IMR-90 (cell line): ENCODE results near the gene VEPH1. TPM values are rescaled to one million over a fixed set of nuclear protein-coding genes. Genes with fewer than 3 reads are reported as not detected.

Experiments used
- ATAC-seq: fragments of 200-7000 bp; cut with Tn5 transposase; 2 replicates; pipeline ENCODE4 v1.9.1; 2020; ENCODE audit warnings: low read depth, mild to moderate bottlenecking, moderate library complexity
- BruUV-seq: library from RNA; stranded (reverse); fragments of 400-500 nt; replicated peaks from 2 replicates; lab custom pipeline; 2021; lab: Mats Ljungman, UMichigan
- CTCF ChIA-PET: fragments of 300-600 bp; formaldehyde crosslinking; extraction: SDS; loops from one replicate; lab custom pipeline; 2021; ENCODE audit warnings: antibody characterized with exemption; lab: Yijun Ruan, JAX
- POLR2A ChIA-PET: fragments of 300-600 bp; sonication (Branson Sonifier 250); formaldehyde crosslinking; loops from one replicate; lab custom pipeline; 2022; ENCODE audit warnings: antibody characterized with exemption; ENCODE audit not compliant: unreplicated experiment; lab: Charles Lee
- DNase-seq: peaks from one replicate; pipeline ENCODE4 v3.0.0; 2013
- H2AFZ ChIP-seq: replicated peaks from 2 replicates; pipeline ENCODE3; 2013; ENCODE audit warnings: low read length, mild to moderate bottlenecking; ENCODE audit not compliant: poor library complexity
- H2AK5ac ChIP-seq: 2 replicates; pipeline ENCODE4 v1.6.1; 2013; ENCODE audit warnings: low read depth, low read length, inconsistent platforms
- H2AK9ac ChIP-seq: replicated peaks from 2 replicates; pipeline ENCODE3; 2013; ENCODE audit warnings: mild to moderate bottlenecking, low read depth, low read length, moderate library complexity; ENCODE audit not compliant: poor library complexity
- H2BK120ac ChIP-seq: 2 replicates; pipeline ENCODE4 v1.6.1; 2013; ENCODE audit warnings: low read depth, low read length, inconsistent platforms
- H2BK15ac ChIP-seq: 3 replicates; pipeline ENCODE4 v1.6.1; 2013; ENCODE audit warnings: low read depth, low read length, inconsistent platforms
- H2BK20ac ChIP-seq: 2 replicates; pipeline ENCODE4 v1.6.1; 2013; ENCODE audit warnings: low read depth, mild to moderate bottlenecking, inconsistent platforms, low read length, moderate library complexity
- H2BK5ac ChIP-seq: 2 replicates; pipeline ENCODE4 v1.6.1; 2013; ENCODE audit warnings: mild to moderate bottlenecking, low read depth, low read length, inconsistent platforms; ENCODE audit not compliant: poor library complexity, severe bottlenecking
- H3K14ac ChIP-seq: replicated peaks from 2 replicates; pipeline ENCODE4 v1.6.1; 2013; ENCODE audit warnings: low read depth, low read length, inconsistent platforms
- H3K18ac ChIP-seq: 2 replicates; pipeline ENCODE4 v1.6.1; 2013; ENCODE audit warnings: low read depth, low read length, control low read depth
- H3K23ac ChIP-seq: 2 replicates; pipeline ENCODE4 v1.6.1; 2013; ENCODE audit warnings: low read depth, low read length, inconsistent platforms
- H3K27ac ChIP-seq: 2 replicates; pipeline ENCODE4 v1.5.1; 2013; ENCODE audit warnings: mild to moderate bottlenecking, control low read depth, low read length; ENCODE audit not compliant: insufficient read depth
- H3K27me3 ChIP-seq: 2 replicates; pipeline ENCODE4 v1.6.1; 2013; ENCODE audit warnings: low read length; ENCODE audit not compliant: control insufficient read depth, insufficient read depth
- H3K36me3 ChIP-seq: 2 replicates; pipeline ENCODE4 v1.6.1; 2013; ENCODE audit warnings: low read length, mixed read lengths; ENCODE audit not compliant: control insufficient read depth, insufficient read depth
- H3K4ac ChIP-seq: 2 replicates; pipeline ENCODE4 v1.6.1; 2013; ENCODE audit warnings: low read depth, low read length, inconsistent platforms
- H3K4me1 ChIP-seq: 2 replicates; pipeline ENCODE4 v1.6.1; 2013; ENCODE audit warnings: low read length, mixed read lengths; ENCODE audit not compliant: control insufficient read depth, insufficient read depth
- H3K4me2 ChIP-seq: 2 replicates; pipeline ENCODE4 v1.6.1; 2013; ENCODE audit warnings: low read depth, mild to moderate bottlenecking, control low read depth, low read length, moderate library complexity
- H3K4me3 ChIP-seq: 2 replicates; pipeline ENCODE4 v1.5.1; 2013; ENCODE audit warnings: low read depth, mild to moderate bottlenecking, control low read depth, low read length, moderate library complexity; ENCODE audit not compliant: insufficient read depth
- H3K56ac ChIP-seq: 2 replicates; pipeline ENCODE4 v1.6.1; 2013; ENCODE audit warnings: low read length, inconsistent platforms; ENCODE audit not compliant: insufficient read depth; ENCODE audit errors: extremely low read depth
- H3K79me1 ChIP-seq, 2 experiments: 2 replicates each; pipeline ENCODE4 v1.6.1; 2013; ENCODE audit warnings: low read length in 2 of 2, inconsistent platforms in 1 of 2, low read depth in 1 of 2
- H3K9ac ChIP-seq: 2 replicates; pipeline ENCODE4 v1.6.1; 2013; ENCODE audit warnings: low read depth, low read length, control low read depth
- H3K9me1 ChIP-seq: 2 replicates; pipeline ENCODE4 v1.6.1; 2013; ENCODE audit warnings: low read length, inconsistent platforms; ENCODE audit not compliant: insufficient read depth
- H3K9me3 ChIP-seq: 2 replicates; pipeline ENCODE4 v1.6.1; 2013; ENCODE audit warnings: low read length; ENCODE audit not compliant: control insufficient read depth, insufficient read depth
- H4K20me1 ChIP-seq: 2 replicates; pipeline ENCODE4 v1.6.1; 2013; ENCODE audit warnings: low read length, inconsistent platforms; ENCODE audit not compliant: insufficient read depth
- H4K5ac ChIP-seq: 2 replicates; pipeline ENCODE4 v1.6.1; 2013; ENCODE audit warnings: mild to moderate bottlenecking, low read depth, low read length, control low read depth
- H4K8ac ChIP-seq, 2 experiments: 2 replicates each; pipeline ENCODE4 v1.6.1; 2013; ENCODE audit warnings: low read depth in 2 of 2, low read length in 2 of 2, control low read depth in 1 of 2, inconsistent platforms in 1 of 2
- H4K91ac ChIP-seq: 2 replicates; pipeline ENCODE4 v1.6.1; 2013; ENCODE audit warnings: low read depth, low read length, inconsistent platforms; ENCODE audit not compliant: insufficient read depth
- BHLHE40 ChIP-seq: fragments of 150-350 bp; IDR thresholded peaks from 2 replicates; pipeline ENCODE4 v1.6.1; 2016; ENCODE audit warnings: mild to moderate bottlenecking, low read depth, low read length
- CEBPB ChIP-seq: IDR thresholded peaks from 2 replicates; pipeline ENCODE4 v1.6.1; 2012; ENCODE audit warnings: low read depth, low read length, improper control_type of control experiment
- MAFK ChIP-seq: IDR thresholded peaks from 2 replicates; pipeline ENCODE4 v1.6.1; 2012; ENCODE audit warnings: low read depth, low read length, improper control_type of control experiment
- MAZ ChIP-seq: IDR thresholded peaks from 2 replicates; pipeline ENCODE4 v1.6.1; 2012; ENCODE audit warnings: low read depth, mild to moderate bottlenecking, low read length, improper control_type of control experiment, moderate library complexity, borderline replicate concordance
- MXI1 ChIP-seq: IDR thresholded peaks from 2 replicates; pipeline ENCODE4 v1.6.1; 2012; ENCODE audit warnings: low read depth, mild to moderate bottlenecking, low read length, moderate library complexity, borderline replicate concordance
- NFE2L2 ChIP-seq: fragments of 150-350 bp; IDR thresholded peaks from 2 replicates; pipeline ENCODE4 v1.6.1; 2016; ENCODE audit warnings: low read depth, mild to moderate bottlenecking, low read length
- POLR2A ChIP-seq: IDR thresholded peaks from 2 replicates; pipeline ENCODE4 v1.6.1; 2012; ENCODE audit warnings: mild to moderate bottlenecking, low read depth, low read length
- RAD21 ChIP-seq: IDR thresholded peaks from 2 replicates; pipeline ENCODE4 v1.6.1; 2012; ENCODE audit warnings: low read length, improper control_type of control experiment
- RCOR1 ChIP-seq: IDR thresholded peaks from 2 replicates; pipeline ENCODE4 v1.6.1; 2012; ENCODE audit warnings: mild to moderate bottlenecking, low read length, improper control_type of control experiment; ENCODE audit not compliant: insufficient replicate concordance
- RFX5 ChIP-seq: IDR thresholded peaks from 2 replicates; pipeline ENCODE4 v1.8.0; 2012; ENCODE audit warnings: low read depth, mild to moderate bottlenecking, low read length, moderate library complexity
- SMC3 ChIP-seq: fragments of 150-350 bp; IDR thresholded peaks from 2 replicates; pipeline ENCODE4 v1.6.1; 2016; ENCODE audit warnings: low read depth, mild to moderate bottlenecking, antibody characterized with exemption, low read length, moderate library complexity
- WGBS, 2 experiments: methylation state at CpG; one replicate each; pipeline versions ENCODE4 v1.1.5 to v1.1.7; 2013; ENCODE audit warnings: missing lambda C conversion rate in 2 of 2; ENCODE audit not compliant: insufficient read length in 1 of 2; ENCODE audit errors: extremely low coverage in 2 of 2; 5-methylcytosine and 5-hydroxymethylcytosine counted together
- dilution Hi-C: fragments of 300-500 bp; cut with HindIII; formaldehyde crosslinking; loops from one replicate; pipeline ENCODE4 v1.14.3; 2018; ENCODE audit warnings: low sequenced_read_pairs; ENCODE audit not compliant: unreplicated experiment
- in situ Hi-C: fragments of 300-500 bp; cut with MboI; formaldehyde crosslinking; loops from 3 replicates; pipeline ENCODE4 v1.14.3; 2019; ENCODE audit warnings: low sequenced_read_pairs, inconsistent platforms, mixed read lengths
- intact Hi-C: fragments of 100-400 bp; cut with micrococcal nuclease; formaldehyde crosslinking; loops from 2 replicates; pipeline ENCODE4 v1.10.0; 2022
- polyA plus RNA-seq, 3 experiments: library from polyadenylated mRNA; depleted of rRNA; stranded (reverse); fragments of >200 nt; gene quantifications; 2 replicates each; pipeline ENCODE4 v1.2.3, GENCODE V29; 2012; ENCODE audit warnings: low replicate concordance in 1 of 3
- total RNA-seq: library from RNA; depleted of rRNA; stranded (reverse); fragments of >200 nt; gene quantifications from 2 replicates; pipeline ENCODE4 v1.2.3, GENCODE V29; 2012
- TF ChIP-seq, protein P1 (sequence below): fragments of 150-350 bp; IDR thresholded peaks from 2 replicates; pipeline ENCODE4 v1.6.1; 2016; ENCODE audit warnings: low read depth, mild to moderate bottlenecking, low read length, moderate library complexity, borderline replicate concordance
- TF ChIP-seq, protein P2 (sequence below): conservative IDR thresholded peaks from 2 replicates; pipeline ENCODE4 v1.5.1; 2012; ENCODE audit warnings: mild to moderate bottlenecking, low read depth, low read length, improper control_type of control experiment

The VEPH1 gene
- total and polyA plus RNA-seq, 2 of the 4 experiments (the other 2 are of a cell fraction) = 30.5 to 130 TPM

DNA sequence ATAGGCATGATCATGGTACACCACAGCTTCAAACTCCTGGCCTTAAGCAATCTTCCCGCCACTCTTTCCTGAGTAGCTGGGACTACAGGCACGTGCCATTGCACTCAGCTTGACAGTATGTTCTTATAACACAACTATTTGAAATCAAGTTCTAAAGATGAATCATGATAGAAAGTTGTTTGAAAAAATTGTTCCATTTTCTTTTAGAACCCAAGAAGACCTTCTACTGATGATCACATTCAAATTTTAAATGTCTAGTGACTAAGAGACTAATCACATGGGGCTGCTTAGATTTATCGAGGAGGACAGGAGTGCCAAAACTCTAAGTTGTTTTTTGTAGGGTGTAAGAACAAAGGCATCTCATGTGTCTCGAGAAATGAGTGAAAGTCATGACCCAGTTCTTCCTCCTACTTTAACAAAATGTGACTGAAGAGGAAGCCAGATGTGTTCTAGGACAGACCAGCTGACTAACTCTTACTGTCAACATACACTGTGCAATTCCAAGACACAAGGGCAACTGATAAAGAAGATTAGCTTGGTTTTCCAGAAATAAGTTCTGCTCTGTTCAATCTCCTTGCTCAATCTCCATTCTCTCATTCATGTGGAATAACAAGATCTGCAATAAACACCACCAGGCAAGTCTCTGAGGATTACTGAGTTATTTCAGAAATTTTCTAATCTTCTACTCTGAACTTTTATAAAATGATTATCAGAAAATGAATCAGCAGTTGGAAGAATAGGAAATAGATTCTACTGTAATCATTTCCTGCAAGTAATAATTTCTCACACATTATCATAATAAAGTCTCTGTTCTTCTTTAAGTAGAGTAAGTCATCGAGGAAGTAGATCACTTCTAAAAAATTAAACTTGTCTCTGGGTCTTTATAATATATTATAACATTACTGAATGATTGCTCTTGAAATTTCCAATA lies 220.7 kb downstream of the VEPH1 start:
- intact Hi-C loops = loop anchor here (1.0 to 5.0 kb wide), 2 partner anchors 35 to 154 kb away; partner anchors contain the start of gene PTX3
- Histone ChIP-seq H2AFZ (no peak overlapping the region), H2AK5ac (no peak overlapping the region), H4K20me1 (no peaks in the 10 kb centered on the region), H3K27me3 (no peaks in the 10 kb centered on the region), H3K4me2 (peak overlapping the region; percentile 8; the same call in 1 of the 2 replicates), H2BK5ac (peak overlapping the region; percentile 38), H3K36me3 (no peaks in the 10 kb centered on the region), H3K14ac (0 out of 2 replicates have a peak overlapping the region, but pooled peaks have one; percentile 11), H3K27ac (peak overlapping the region; percentile 18; the same call in 1 of the 2 replicates), H2AK9ac (no peak overlapping the region), H4K8ac (no peak overlapping the region), H3K23ac (no peak overlapping the region), H4K91ac (no peak overlapping the region), H3K9me3 (no peaks in the 10 kb centered on the region), H3K9me1 (peaks cover 4% of the 10 kb centered on the region; the same call in 1 of the 2 replicates), H3K18ac (no peak overlapping the region), H3K56ac (no peak overlapping the region), H2BK120ac (no peak overlapping the region), H3K4me1 (no peaks in the 10 kb centered on the region), H2BK15ac (no peak overlapping the region), H3K4me3 (no peak overlapping the region), H4K5ac (no peak overlapping the region), H2BK20ac (no peak overlapping the region), H3K9ac (no peak overlapping the region), H3K79me1 (no peaks in the 10 kb centered on the region), H3K4ac (no peak overlapping the region)
- POLR2A ChIA-PET = no interaction called here
- in situ Hi-C loops = no loop called here
- no TSS peak for BruUV-seq
- CTCF ChIA-PET = no interaction called here
- WGBS, 2 experiments = no CpG with 5 or more reads among the region's 5 CpGs
- dilution Hi-C loops = no loop called here
- ATAC-seq (peak; percentile 86), DNase-seq (peak; percentile 93)
- TF ChIP-seq RFX5 (no peak), BHLHE40 (peak; percentile 99), CEBPB (peak; percentile 91), MXI1 (peak; percentile 53; the same call in 1 of the 2 replicates), MAZ (0 out of 2 replicates have a peak, but pooled peaks have one; percentile 14), MAFK (no peak), RAD21 (no peak), RCOR1 (peak; percentile 68), POLR2A (no peak), NFE2L2 (no peak), SMC3 (no peak)
- TF ChIP-seq, protein P1, sequence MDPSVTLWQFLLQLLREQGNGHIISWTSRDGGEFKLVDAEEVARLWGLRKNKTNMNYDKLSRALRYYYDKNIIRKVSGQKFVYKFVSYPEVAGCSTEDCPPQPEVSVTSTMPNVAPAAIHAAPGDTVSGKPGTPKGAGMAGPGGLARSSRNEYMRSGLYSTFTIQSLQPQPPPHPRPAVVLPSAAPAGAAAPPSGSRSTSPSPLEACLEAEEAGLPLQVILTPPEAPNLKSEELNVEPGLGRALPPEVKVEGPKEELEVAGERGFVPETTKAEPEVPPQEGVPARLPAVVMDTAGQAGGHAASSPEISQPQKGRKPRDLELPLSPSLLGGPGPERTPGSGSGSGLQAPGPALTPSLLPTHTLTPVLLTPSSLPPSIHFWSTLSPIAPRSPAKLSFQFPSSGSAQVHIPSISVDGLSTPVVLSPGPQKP = no peak
- TF ChIP-seq, protein P2, sequence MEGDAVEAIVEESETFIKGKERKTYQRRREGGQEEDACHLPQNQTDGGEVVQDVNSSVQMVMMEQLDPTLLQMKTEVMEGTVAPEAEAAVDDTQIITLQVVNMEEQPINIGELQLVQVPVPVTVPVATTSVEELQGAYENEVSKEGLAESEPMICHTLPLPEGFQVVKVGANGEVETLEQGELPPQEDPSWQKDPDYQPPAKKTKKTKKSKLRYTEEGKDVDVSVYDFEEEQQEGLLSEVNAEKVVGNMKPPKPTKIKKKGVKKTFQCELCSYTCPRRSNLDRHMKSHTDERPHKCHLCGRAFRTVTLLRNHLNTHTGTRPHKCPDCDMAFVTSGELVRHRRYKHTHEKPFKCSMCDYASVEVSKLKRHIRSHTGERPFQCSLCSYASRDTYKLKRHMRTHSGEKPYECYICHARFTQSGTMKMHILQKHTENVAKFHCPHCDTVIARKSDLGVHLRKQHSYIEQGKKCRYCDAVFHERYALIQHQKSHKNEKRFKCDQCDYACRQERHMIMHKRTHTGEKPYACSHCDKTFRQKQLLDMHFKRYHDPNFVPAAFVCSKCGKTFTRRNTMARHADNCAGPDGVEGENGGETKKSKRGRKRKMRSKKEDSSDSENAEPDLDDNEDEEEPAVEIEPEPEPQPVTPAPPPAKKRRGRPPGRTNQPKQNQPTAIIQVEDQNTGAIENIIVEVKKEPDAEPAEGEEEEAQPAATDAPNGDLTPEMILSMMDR = no peak
